SK-N-SH (cell line): ENCODE data around the gene MYOD1.

Experiments
- SIN3A ChIP-seq: IDR thresholded peaks from 2 replicates; pipeline ENCODE4 v1.6.1; 2012; ENCODE audit warnings: low read depth, mild to moderate bottlenecking, low read length, moderate library complexity, borderline replicate concordance
- TAF1 ChIP-seq: IDR thresholded peaks from 2 replicates; pipeline ENCODE4 v1.6.1; 2012; ENCODE audit warnings: low read depth, mild to moderate bottlenecking, low read length, moderate library complexity, borderline replicate concordance
- YY1 ChIP-seq: IDR thresholded peaks from 2 replicates; pipeline ENCODE4 v1.4.0; 2012; ENCODE audit warnings: low read depth, mild to moderate bottlenecking
- TF ChIP-seq, protein P1 (sequence below): fragments of 200-600 bp; sonication (generic); IDR thresholded peaks from 2 replicates; pipeline ENCODE4 v1.6.1; 2017; ENCODE audit warnings: antibody characterized with exemption, mild to moderate bottlenecking, moderate library complexity

DNA sequence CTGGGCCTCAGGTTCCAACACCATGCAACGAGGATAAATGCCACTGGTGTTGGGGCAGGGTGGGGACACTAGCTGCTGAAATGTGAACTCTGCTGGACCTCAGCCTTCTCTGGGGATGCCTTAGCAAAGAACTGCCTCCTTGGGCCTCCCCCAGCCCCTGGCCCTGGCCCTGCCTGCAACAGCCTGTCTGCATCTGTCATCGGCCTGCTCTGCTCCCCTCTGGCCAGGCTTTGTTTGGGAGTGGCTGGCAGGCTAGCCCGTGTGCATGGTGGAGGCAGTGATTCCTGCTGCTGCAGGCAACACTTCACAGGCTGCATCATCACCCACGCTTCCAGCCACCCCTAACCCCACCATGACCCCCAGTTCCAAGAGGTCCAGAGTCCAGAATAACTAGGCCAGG is 11.5 kb upstream of the MYOD1 start:
- TF ChIP-seq, protein P1, sequence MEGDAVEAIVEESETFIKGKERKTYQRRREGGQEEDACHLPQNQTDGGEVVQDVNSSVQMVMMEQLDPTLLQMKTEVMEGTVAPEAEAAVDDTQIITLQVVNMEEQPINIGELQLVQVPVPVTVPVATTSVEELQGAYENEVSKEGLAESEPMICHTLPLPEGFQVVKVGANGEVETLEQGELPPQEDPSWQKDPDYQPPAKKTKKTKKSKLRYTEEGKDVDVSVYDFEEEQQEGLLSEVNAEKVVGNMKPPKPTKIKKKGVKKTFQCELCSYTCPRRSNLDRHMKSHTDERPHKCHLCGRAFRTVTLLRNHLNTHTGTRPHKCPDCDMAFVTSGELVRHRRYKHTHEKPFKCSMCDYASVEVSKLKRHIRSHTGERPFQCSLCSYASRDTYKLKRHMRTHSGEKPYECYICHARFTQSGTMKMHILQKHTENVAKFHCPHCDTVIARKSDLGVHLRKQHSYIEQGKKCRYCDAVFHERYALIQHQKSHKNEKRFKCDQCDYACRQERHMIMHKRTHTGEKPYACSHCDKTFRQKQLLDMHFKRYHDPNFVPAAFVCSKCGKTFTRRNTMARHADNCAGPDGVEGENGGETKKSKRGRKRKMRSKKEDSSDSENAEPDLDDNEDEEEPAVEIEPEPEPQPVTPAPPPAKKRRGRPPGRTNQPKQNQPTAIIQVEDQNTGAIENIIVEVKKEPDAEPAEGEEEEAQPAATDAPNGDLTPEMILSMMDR: no peak
- TF ChIP-seq YY1 (no peak), SIN3A (no peak), TAF1 (no peak)
